Lung (tissue), 12 donors: ENCODE measurements around the gene CRYBG1. TPM values are rescaled to one million over a fixed set of nuclear protein-coding genes. Genes with fewer than 3 reads are reported as not detected.

Experiments used
- ATAC-seq: fragments of 200-7000 bp; cut with Tn5 transposase; one replicate; pipeline ENCODE4 v1.9.1; 2020; ENCODE audit warnings: moderate number of reproducible peaks; ENCODE audit not compliant: insufficient read depth, low FRiP score
- DNase-seq, 3 donors: peaks; one replicate each; pipeline ENCODE4 v3.0.0-alpha.2; 2013 to 2017
- H3K27ac ChIP-seq, 2 donors: one replicate each; pipeline ENCODE4 v1.5.1; 2013; ENCODE audit warnings: mild to moderate bottlenecking in 2 of 2, moderate library complexity in 2 of 2, control low read depth in 1 of 2, inconsistent platforms in 1 of 2, low read depth in 1 of 2, low read length in 1 of 2
- H3K27me3 ChIP-seq, 3 donors: one replicate each; pipeline ENCODE4 v1.5.1; 2013; ENCODE audit warnings: low read length in 2 of 3; ENCODE audit not compliant: control insufficient read depth in 3 of 3, insufficient read depth in 3 of 3
- H3K36me3 ChIP-seq, 4 donors: one replicate each; pipeline ENCODE4 v1.5.1; 2013; ENCODE audit warnings: low read length in 4 of 4, mild to moderate bottlenecking in 1 of 4, moderate library complexity in 1 of 4; ENCODE audit not compliant: control insufficient read depth in 4 of 4, insufficient read depth in 4 of 4
- H3K4me1 ChIP-seq, 5 donors: one replicate each; pipeline ENCODE4 v1.5.1; 2013; ENCODE audit warnings: low read length in 5 of 5, mild to moderate bottlenecking in 2 of 5, moderate library complexity in 1 of 5; ENCODE audit not compliant: control insufficient read depth in 5 of 5, insufficient read depth in 5 of 5
- H3K4me3 ChIP-seq: one replicate; pipeline ENCODE4 v1.5.1; 2013; ENCODE audit warnings: mild to moderate bottlenecking, control low read depth, moderate library complexity
- H3K9ac ChIP-seq, 2 donors: one replicate each; pipeline ENCODE4 v1.5.1; 2013; ENCODE audit warnings: low read length in 2 of 2, control low read depth in 1 of 2; ENCODE audit not compliant: insufficient read depth in 1 of 2
- H3K9me3 ChIP-seq, 4 donors: one replicate each; pipeline ENCODE4 v1.5.1; 2013; ENCODE audit warnings: low read length in 3 of 4, mild to moderate bottlenecking in 1 of 4, moderate library complexity in 1 of 4; ENCODE audit not compliant: control insufficient read depth in 4 of 4, insufficient read depth in 3 of 4
- CTCF ChIP-seq: IDR thresholded peaks from 2 replicates; pipeline ENCODE4 v1.5.1; 2012; ENCODE audit warnings: mild to moderate bottlenecking; ENCODE audit errors: control extremely low read depth, extremely low read depth
- WGBS, 2 donors: extraction: QIAGEN DNeasy Blood & Tissue Kit; methylation state at CpG; one replicate each; pipeline ENCODE4 v1.1.7; 2013; 5-methylcytosine and 5-hydroxymethylcytosine counted together
- polyA plus RNA-seq, 2 donors: library from polyadenylated mRNA; stranded (reverse); fragments of 200-250 nt; gene quantifications; one replicate each; pipeline ENCODE4 v1.2.1, GENCODE V29; 2013
- total RNA-seq, 2 donors: library from RNA; depleted of rRNA in 1 of 2; stranded (reverse); fragments of >200 nt in 1 of 2; gene quantifications; one replicate each; pipeline ENCODE4 v1.2.1, GENCODE V29; 2014 to 2021
- donor health status: control.
- donor health status: control.
- donor health status: Bipolar disorder and iron deficiency.
- donor health status: healthy.
- donor health status: DM: yes; HTN: yes; CAD: no.

CRYBG1 gene
- total and polyA plus RNA-seq, 4 donors, result 5.7 to 28.0 (median 12.6) TPM

GRCh38 chr6:106379951-106380350, 19.4 kb downstream of the CRYBG1 start:
- no peak overlapping the region for H3K9ac ChIP-seq
- no peaks in the 10 kb centered on the region for H3K9me3 ChIP-seq
- ATAC-seq (no peak), DNase-seq (no peak)
- TF ChIP-seq CTCF, result no peak
- peaks cover 0 to 5% (median 0%) of the 10 kb centered on the region in 5 donors for H3K4me1 ChIP-seq
- 30 to 96% methylated on average over 1 of the region's 1 CpG for WGBS, 2 donors
- H3K4me3 ChIP-seq, result no peak overlapping the region
- peaks cover 0 to 2% (median 0%) of the 10 kb centered on the region in 3 donors for H3K27me3 ChIP-seq
- no peaks in the 10 kb centered on the region for H3K36me3 ChIP-seq
- H3K27ac ChIP-seq, result no peak overlapping the region

- 38 to 76% methylated on average over 1 of the region's 1 CpG for WGBS, 2 donors
- H3K4me1 ChIP-seq, result peaks cover 0 to 5% (median 0%) of the 10 kb centered on the region in 5 donors
- no peaks in the 10 kb centered on the region for H3K9me3 ChIP-seq
- DNase-seq (no peak), ATAC-seq (no peak)
- TF ChIP-seq CTCF, result no peak
- peaks cover 0 to 2% (median 0%) of the 10 kb centered on the region in 3 donors for H3K27me3 ChIP-seq
- H3K9ac ChIP-seq, result no peak overlapping the region
- no peaks in the 10 kb centered on the region for H3K36me3 ChIP-seq
- no peak overlapping the region for H3K27ac ChIP-seq
- H3K4me3 ChIP-seq, result no peak overlapping the region
These were observed 19.9 kb downstream of the CRYBG1 start for GRCh38 chr6:106380407-106380806.

GRCh38 chr6:106381223-106381622, 20.7 kb downstream of the CRYBG1 start:
- ATAC-seq (no peak), DNase-seq (no peak)
- no peaks in the 10 kb centered on the region for H3K9me3 ChIP-seq
- no peak overlapping the region for H3K9ac ChIP-seq
- H3K27ac ChIP-seq, result no peak overlapping the region
- H3K4me1 ChIP-seq, result peaks cover 0 to 5% (median 0%) of the 10 kb centered on the region in 5 donors
- WGBS, 2 donors, result 66 to 87% methylated on average over 1 of the region's 1 CpG
- no peak overlapping the region for H3K4me3 ChIP-seq
- H3K36me3 ChIP-seq, result no peaks in the 10 kb centered on the region
- H3K27me3 ChIP-seq, result peaks cover 0 to 2% (median 0%) of the 10 kb centered on the region in 3 donors
- no peak for TF ChIP-seq CTCF

GRCh38 chr6:106381881-106382280, 21.4 kb downstream of the CRYBG1 start:
- WGBS, 2 donors, result 29 to 38% methylated on average over 1 of the region's 1 CpG
- Histone ChIP-seq H3K4me1 (peaks cover 0 to 5% (median 0%) of the 10 kb centered on the region in 5 donors), H3K9me3 (peaks cover 0 to 3% (median 0%) of the 10 kb centered on the region in 4 donors), H3K9ac (no peak overlapping the region), H3K36me3 (no peaks in the 10 kb centered on the region), H3K27ac (no peak overlapping the region), H3K27me3 (peaks cover 0 to 2% (median 0%) of the 10 kb centered on the region in 3 donors), H3K4me3 (no peak overlapping the region)
- no peak for TF ChIP-seq CTCF
- DNase-seq (no peak), ATAC-seq (no peak)
